Breast epithelium (tissue), 3 donors: Measurements from ENCODE around the gene BPTF.

ENCODE experiments used
- CTCF ChIP-seq, 3 donors: fragments of 450-650 bp; IDR thresholded peaks; one replicate each; pipeline ENCODE4 v1.5.1; 2016 to 2017; ENCODE audit warnings: antibody characterized with exemption in 3 of 3, mild to moderate bottlenecking in 3 of 3, moderate library complexity in 3 of 3
- POLR2A ChIP-seq: fragments of 450-650 bp; IDR thresholded peaks from one replicate; pipeline ENCODE4 v1.6.1; 2016; ENCODE audit warnings: antibody characterized with exemption, mild to moderate bottlenecking, moderate library complexity

GRCh38 chr17:67982034-67982640 is 156.8 kb downstream of the BPTF start:
- TF ChIP-seq CTCF (IDR thresholded peaks at IDR 0.05) (no peak), POLR2A (no peak)
